NCI-H1417 treated with DMSO at 0.1 percent for 48 hours (cell line): ENCODE results near the gene B4GAT1.
"Not testable (repeated sequence)": the region's sequence is repeated elsewhere in the genome, so short reads cannot be mapped to it uniquely, and the experiment has no call there.

ENCODE experiments used
- DNase-seq: peaks from one replicate; lab custom pipeline; 2025; lab: John Stamatoyannopoulos, UW

Gene B4GAT1

DNA sequence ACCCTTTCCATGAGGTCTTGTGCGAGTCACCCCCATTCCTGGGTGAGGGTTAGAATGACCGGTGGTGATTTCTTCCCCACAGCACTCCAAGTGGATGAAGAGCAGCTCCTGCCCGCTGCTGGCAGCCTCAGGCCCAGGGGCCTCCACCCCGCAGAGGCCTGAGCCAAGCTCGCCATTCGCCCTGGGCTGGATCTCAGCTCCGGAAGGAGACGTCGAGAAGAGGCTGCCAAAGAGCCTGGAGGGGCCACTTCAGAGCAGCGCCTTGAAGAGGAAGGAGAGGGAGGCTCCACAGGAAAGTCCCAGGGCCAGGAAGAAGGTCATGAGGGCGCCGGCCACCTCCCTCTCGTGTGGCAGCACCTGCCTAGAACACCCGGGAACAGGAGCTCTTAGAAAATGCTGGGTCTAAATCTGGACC lies 15.8 kb upstream of the B4GAT1 start:
- no peak for DNase-seq

DNA sequence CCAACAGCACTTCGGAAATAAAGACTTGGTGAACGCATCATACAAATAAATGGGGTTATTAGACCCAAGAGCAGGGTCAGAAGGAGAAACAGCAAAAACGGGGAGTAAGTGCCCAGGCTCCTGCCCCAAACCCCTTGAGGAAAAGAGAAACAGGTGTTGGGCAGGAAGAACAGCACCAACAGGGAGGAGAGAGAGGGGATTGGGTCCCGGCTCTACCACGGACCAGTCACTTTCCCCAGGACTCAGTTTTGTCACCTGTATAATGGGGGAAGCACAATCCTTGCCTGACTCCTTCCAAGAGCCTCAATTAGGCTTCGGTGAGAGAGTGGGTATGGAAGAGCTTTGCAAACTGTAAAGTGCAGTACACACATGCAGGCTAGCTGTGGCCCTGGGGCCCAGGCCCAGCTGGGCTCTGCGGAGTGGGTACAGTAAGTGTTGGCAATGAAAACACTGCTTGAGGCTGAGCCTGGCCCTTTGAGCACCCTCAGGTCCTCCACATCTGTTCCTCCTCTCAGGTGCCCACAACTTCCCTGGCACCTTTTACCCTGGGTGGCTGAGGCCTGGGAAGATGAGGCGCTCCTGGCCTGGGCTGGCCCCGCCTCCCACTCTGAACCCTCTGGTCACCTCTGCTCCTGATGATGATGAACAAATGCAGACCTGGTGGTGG lies 15.2 kb upstream of the B4GAT1 start:
- DNase-seq: no peak

DNA sequence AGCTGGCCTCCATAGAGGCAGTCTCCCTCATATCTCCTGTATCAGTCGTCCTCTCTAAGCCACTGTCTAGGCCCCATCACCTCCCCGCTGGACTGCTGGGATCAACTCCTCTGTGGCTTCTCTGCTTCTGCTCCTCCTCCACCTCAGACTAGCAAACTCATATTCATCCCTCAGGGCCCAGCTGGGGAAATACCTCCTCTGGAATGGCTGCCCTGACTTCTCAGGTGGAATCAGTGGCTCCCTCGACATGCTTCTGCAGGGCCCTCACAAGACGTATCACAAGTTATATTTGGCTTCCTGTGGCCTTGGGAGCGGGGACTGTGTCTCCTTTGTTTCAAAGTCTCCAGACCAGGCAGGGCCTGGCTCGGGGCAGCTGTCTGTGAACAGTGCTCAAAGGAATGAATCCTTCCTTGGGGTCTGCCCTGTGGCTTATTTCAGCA lies 14.1 kb upstream of the B4GAT1 start:
- DNase-seq: no peak

DNA sequence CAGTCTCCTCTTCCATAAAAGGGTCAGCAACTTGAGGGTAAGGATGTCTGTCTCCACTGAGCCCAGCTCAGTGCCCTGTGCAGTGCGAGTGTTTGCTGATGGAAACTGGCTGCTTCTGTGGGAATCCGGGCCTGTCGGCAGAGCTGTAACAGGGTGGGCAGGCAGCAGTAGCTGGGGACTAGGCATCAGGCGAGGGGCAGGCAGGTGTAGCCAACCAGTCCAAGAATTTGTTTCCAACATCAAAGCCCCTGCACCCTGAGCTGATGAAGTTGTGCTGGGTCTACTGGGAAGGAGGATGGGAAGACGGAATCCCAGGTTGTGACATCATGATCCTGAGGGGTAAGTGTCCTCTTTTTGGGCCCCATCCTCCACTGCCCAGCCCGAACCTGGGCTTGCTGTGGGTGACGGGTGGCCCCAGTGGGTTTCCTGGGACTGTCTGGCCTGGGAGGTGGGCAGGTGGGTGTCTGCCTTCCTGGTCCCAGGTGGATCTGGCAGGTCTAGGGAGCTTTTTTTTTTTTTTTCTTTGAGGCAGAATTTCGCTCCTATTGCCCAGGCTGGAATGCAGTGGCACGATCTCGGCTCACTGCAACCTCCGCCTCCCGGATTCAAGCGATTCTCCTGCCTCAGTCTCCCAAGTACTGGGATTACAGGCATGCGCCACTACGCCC lies 13.1 kb upstream of the B4GAT1 start:
- DNase-seq: no peak

DNA sequence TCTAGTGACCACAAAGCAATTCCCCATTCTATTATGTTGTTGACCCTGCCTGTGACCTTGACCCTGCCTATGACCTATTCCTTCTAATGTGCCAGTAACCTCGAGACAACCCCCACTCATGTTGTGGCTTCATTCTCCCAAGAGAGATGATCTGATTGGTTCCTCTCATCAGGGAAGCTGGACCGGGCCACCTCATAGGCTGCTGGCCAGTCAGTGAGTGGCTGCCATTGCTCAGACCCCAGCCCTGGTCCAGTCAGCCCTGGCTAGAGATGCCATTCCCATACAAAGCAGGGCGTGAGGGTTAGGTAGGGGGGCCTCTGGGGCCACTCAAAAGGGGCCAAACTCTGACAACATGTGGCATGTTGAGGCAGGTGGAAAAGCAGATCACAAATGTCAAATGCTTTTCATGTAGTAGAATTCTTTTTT lies 12.2 kb upstream of the B4GAT1 start:
- DNase-seq: no peak

DNA sequence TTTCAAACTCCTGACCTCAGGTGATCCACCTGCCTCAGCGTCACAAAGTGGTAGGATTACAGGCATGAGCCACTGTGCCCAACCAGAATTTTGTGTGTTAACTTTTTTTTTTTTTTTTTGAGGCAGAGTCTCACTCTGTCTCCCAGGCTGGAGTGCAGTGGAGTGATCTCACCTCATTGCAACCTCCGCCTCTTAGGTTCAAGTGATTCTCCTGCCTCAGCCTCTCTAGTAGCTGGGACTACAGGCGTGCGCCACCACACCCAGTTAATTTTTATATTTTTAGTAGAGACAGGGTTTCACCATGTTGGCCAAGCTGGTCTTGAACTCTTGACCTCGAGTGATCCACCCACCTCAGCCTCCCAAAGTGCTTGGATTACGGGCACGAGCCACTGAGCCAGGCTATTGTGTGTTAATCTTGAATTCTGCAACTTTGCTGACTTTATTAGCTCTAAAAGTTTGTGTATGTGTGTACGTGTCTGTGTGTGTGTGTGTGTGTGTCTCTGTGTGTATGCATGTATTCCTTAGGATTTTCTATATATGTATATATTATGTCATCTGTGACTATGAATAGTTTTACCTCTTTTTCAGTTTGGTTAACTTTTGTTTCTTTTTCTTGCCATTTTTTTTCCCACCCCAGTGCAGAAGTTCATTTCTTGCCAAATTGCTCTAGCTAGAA lies 3.3 kb upstream of the B4GAT1 start:
- DNase-seq: not testable (repeated sequence)

DNA sequence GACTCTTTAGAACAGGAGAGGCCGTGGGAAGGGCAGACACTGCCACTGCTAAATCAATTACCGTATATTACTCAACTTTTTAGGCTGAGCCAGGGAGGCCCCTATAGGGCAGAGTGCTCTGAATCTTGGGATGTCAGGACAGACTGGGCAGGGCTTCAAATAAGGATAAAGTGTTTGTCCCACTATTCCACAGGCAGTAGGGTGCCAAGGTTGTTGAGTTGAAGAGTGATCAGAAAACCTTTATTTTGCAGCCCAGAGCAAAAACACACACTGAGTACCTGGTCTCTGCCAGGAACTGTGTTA lies 1.6 kb upstream of the B4GAT1 start:
- no peak for DNase-seq

DNA sequence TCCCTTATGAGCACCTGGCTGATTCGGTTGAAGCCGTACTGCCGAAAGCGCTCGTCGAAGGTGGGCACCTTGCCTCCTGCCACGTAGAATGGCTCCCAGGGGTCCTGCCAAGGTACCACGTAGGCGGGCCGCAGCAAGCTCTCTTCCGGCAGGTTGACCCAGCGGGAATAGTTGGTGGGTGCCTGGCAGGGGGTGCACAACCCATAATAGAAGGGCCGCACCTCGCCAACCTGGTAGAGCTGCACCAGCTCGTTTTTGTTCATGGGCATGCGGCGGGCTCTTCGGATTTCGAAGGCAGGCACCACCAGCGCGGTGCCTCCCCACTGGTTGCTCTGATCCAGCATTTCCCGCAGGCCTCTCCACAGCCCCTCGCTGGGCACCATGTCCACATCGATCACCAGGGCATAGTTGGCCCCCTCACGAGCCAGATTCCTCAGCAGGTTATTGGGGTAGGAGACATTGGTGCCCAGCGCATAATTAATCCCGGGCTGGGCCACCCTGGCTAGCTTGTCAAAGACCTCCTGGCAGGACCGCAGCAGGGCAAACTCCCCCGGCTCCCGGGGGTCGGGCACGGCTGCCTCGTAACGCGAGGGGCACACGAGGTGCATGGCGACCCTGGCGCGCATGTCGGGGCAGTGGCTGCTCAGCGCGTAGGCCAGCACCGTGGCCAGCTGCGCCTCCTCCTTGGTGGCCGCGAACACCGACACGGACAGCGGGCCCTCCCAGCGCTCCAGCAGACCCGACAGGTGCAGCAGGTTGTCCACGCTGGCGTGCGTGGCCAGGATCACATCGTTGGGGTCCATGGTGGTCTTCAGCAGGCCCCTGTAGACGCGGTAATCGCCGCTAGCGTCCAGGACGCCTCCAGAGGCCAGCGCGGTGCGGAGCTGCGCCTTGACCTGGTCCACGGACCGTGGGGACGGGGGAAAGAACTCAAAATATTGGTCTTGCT lies 679 bp downstream of the B4GAT1 start:
- no peak for DNase-seq

DNA sequence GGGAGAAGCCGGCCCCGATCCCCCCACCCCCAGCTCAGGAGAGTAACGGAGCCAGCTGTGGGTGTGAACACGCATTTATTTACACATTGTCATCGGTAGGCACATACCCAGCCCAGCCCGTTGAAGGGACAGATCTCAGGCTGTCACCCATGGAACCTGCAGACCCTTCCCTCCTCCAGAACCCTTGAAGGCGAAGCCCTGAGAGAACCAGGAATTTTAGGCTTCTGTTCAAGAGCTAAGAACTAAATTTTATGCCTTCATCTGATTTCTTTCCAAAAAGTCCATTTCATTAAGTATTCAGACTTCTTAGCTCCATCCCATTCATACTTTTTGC lies 2.1 kb downstream of the B4GAT1 start:
- DNase-seq: no peak

DNA sequence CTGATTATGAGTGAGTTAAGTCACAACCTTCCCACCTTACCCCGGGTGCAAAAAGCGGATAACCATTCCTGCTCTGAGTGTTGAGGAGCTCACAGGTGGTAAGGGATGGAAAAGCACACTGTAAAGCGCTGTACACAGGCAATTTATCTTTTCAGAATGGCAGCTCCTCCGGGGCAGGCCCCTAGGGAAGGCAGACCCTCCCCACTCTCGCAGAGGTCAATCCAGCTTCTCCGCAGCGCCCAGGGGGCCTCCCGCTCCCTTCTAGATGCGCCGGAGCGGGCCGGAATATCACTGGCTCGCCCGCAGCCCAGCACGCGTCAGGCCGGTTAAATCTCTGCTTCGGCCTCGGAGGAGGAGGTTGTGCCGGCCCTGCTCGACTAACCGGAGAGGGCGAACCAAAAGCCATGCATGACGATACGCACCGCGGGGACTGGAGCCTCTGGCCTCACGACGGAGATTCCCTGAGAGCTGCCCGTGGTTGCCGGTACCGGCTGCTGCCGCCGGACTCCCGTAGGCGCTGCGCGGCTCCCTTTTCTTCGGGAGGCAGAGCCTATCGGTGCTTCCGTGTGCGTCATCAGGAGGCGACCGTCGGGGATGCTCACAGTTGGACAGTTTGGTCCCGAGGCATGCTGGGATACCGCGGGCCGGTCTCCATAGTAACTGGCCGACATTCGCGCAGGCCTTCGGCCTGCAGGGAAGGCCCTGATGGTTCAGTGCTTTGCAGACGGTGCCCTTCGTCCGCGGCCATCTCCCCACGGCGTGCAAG lies 2.7 kb downstream of the B4GAT1 start, which contains the start of gene BRMS1:
TSS of gene BRMS1 (minus strand) at position 555 of the 766 bp plus-strand sequence. CDS start 2,870 bp downstream, outside the sequence.
- peak; percentile 82 for DNase-seq

DNA sequence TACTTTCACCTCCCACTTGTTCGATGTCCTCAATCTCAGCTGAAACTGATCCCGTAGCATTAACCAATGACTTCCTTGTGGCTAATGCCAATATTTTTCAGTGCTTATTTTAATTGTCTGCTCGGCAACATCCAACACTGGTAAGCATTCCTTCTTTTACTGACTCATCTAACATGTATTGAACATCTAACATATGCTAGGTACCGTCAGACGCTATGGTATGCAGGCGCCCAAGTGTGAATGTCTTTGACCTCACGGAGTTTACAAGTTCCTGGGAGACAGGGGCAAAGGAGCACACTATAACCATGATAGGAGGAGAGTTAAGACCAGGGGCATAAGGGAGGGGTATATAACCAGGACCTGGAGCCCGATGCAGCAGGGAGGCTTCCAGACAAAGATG lies 4.3 kb downstream of the B4GAT1 start:
- no peak for DNase-seq

DNA sequence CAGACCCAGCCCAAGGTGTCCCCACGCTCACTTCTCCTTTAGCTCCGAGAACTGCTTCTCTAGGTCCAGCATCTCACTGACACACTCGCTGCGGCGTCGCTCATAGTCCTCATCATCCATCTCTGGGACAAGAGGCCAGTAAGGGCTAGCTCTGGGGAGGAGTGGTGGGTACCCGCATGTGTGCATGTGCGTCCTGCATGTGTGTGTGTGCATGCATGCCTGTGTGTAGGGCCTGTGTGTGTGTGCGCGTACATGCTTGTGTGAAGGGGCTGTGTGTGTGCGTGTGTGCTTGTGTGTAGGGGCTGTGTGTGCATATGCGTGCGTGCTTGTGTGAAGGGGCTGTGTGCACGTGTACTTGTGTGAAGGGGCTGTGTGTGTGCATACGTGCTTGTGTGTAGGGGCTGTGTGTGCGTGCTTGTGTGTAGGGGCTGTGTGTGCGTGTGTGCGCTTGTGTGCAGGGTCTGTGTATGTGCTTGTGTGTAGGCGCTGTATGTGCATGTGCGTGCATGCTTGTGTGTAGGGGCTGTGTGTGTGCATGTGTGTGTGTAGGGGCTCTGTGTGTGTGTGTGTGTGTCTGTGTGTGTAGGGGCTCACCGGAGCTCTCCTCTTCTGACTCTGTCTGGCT lies 5.8 kb downstream of the B4GAT1 start:
- no peak for DNase-seq

DNA sequence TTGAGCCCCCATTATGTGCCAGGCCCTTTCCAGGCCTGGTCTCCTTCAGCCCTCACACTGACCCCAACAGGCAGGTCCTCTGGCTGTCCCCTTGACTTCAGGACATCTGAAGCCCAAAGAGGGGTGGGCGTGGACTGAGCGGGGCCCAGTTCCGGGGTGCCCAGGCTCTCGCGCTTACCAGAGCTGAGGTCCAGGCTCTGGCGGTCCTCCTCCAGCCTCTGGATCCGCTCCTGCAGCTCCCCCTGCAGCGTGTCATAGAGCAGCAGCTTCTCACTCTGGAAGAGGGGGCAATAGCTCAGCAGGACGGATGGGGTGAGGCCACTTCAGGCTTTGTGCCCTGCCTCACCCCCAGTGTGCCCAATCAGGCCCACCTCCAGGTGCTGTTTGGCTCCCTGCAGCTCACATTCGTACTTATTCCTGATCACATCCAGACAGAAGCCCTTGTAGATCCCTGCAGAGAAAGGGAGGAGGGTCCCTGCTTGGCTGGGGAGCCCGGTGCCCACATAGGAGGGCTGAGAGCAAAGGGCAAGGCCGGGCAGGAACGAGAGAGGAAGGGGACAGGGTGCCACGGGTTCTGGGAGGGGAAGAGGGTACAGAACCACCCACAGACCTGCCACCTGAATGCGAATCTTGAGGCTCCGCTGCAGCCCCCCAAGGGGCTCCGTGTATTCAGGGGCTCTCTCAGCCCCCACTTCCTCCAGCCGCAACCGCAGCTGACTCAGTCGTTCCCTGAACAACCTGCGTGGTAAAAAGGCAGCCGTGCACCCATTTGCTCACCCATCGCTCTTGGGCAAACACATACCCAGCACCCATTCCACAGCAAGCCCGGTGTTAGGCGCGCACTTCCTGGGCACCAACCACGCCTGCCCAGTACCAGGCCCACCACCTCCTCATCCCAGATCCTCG lies 6.6 kb downstream of the B4GAT1 start:
- DNase-seq: no peak

DNA sequence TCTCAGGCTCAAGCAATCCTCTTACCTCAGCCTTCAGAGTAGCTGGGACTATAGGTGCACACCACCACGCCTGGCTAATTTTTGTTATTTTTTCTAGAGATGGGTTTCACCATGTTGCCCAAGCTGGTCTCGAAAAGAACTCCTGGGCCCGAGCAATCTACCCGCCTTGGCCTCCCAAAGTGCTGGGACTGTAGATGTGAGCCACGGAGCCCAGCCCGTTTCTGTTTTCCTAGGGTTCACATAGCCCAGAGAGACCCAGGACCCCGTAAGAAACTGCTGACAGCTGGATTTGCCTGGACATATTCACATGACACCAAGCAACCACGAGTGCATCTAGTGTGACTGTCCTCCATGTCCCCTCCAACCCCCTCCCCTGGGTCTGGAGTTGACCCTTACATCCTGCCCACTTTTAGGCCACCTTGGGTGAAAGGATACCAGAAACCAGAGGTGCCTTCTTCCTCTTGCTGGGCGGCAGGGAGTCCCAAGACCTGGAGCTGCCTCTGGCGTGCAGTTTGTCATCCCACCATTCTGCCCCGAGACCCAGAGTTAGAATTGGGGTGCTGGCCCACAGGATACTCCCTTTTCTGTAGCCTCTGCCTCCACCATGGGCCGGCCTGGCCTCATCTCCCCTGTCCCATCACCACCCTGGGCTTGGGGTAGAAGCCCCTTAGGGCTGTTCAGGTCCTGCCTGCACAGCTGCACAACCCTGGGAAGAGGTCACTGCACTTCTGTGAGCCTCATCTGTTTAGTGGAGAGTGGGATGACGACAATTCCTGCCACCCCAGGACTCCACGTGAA lies 7.5 kb downstream of the B4GAT1 start:
- DNase-seq: no peak

DNA sequence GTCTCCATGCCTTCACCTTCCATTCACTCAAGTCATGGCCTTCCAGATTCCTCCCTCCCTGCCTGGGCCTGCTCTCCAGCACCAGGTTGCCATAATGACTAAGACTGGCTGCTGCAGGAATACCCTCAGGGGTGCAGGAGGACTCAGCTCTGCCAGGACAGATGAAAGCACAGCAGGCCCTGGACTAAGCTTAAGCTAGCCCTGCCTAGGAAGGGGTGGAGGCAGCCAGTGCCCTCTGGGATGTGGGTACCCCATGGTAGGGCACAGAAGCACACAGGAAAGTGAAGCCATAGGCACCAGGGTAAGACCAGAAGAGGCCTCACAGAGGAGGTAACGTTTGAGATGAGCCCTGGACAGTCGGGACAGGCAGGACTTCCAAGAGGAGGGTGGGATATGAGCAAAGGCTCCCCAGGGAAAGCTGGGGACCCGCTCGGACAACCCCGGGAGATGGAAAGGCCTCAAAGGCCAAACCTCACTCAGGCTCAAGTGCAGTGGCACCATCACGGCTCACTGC lies 8.2 kb downstream of the B4GAT1 start:
- no peak for DNase-seq

DNA sequence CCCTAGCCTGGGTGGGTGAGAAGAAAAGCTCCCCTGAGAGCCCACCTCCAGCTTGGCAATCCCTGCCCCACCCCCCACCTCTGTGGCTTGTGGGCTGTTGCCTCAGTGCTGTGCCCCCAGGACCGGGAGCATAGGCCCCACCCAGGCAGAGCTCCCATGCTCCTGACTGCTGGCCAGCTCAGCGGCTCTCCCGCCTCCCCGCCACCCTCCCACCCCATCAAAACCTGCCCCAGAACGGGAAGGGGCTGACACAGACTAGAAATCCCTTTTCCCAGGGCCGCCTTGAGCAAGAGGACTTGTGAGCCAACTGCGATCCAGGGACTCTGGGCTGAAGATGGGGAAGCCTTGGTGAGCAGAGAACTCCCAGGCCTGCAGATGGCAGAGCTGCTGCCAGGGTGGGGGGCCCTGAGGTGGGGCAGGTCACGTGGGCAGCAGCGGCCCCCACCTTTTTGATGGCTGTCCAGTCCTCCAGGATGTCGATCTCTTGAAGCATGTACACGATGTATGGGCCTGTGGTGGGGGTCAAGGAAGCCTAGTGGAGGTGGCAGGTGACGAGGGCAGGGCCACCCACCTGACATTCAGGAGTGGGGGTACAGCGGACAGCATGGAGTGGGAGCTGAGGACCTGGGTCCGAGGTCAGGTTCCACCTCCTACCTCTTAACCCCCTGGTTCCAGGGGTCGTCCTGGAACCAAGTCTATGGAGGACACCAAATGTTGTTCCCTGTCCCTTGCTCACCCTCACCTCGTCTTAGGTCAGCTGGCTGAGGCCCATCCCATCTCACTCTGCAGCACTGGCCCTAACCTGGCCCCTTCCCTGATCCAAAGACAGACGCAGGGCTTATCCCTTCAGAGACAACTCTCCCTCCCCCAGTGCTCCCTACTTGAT lies 8.9 kb downstream of the B4GAT1 start:
- no peak for DNase-seq

DNA sequence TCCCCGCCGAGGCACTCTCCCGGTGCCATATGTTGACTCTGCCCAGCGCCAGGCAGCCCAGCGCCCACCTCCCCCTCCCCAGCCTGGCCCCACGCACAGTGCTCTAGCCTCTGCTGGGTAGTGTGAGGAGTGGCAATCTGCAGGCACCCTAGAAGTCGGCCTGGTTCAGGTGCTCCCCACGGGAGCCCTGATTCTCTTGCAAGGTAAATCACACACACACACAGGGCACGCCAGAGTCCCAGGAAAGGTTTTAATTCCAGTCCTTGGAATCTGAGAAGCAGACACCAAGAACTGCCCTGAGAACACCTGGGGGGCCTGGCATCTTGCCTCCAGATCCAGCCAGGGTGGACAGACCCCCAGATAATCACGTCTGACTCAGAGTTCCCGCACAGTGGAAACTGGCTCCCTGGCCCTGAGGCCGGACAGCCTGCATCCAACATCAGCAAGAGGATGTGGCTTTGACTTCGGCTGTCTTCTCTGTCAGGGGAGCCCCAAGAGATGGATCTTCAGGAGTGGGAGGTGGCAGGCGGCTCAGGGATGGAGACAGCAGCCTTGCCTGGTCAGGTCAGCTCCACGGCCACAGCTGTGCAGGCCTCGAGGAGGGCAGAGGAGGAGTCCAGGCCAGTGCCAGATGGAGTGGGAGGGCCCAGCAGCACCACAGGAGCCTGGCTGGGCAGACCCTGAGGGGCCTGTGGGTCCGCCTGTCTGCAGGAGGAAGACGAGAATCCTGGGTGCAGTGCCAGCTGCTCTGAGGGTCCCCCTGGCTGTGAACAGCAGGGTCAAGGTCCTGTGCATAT lies 10.1 kb downstream of the B4GAT1 start:
- DNase-seq: no peak
